ENCODE measurements around the gene NKAIN1.
"Not testable (repeated sequence)": the region's sequence is repeated elsewhere in the genome, so short reads cannot be mapped to it uniquely, and the experiment has no call there.

DNA sequence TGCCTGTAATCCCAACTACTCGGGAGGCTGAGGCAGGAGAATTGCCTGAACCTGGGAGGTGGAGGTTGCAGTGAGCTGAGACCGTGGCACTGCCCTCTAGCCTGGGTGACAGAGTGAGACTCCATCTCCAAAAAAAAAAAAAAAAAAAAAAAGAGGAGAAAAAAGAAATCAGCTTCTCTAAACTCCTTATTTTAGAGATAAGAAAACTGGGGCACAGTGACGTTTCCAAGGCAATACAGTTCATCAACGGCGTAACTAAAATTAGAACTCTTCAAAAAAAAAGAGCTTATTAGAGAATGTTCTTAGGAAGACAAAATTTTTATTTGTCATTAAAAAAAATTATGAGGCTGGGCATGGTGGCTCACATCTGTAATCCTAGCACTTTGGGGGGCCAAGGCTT, 22.7 kb upstream of the NKAIN1 start:
- TF ChIP-seq POLR2AphosphoS5 (IDR thresholded peaks at IDR 0.05; ENCODE audit: insufficient read depth, low read depth, low read length), result not testable (repeated sequence)
- TF ChIP-seq, protein P1, sequence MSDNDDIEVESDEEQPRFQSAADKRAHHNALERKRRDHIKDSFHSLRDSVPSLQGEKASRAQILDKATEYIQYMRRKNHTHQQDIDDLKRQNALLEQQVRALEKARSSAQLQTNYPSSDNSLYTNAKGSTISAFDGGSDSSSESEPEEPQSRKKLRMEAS (IDR thresholded peaks at IDR 0.05; ENCODE audit: insufficient read depth, insufficient read length), result not testable (repeated sequence)
